Measurements from ENCODE around the gene ATL1. TPM values are rescaled to one million over a fixed set of nuclear protein-coding genes. Genes with fewer than 3 reads are reported as not detected.

The ATL1 gene
- total and polyA plus RNA-seq, 2 of the 13 experiments (the other 11 are each of a cell fraction or from before 2014, with no cell fraction given): 0.60 to 0.65 TPM

- POLR2A ChIA-PET: no interaction called here
- H3K9me3 ChIP-seq (ENCODE audit: low read length): no peaks in the 10 kb centered on the region
- CTCF ChIA-PET (ENCODE audit: low intra/inter-chr PET ratio, low total read pairs): no interaction called here
- TF ChIP-seq ZNF768 (CRISPR knock-in tag; IDR thresholded peaks at IDR 0.05): no peak
- no peak for TF ChIP-seq RORA (CRISPR knock-in tag; IDR thresholded peaks at IDR 0.05)
- TF ChIP-seq U2AF2 (IDR thresholded peaks at IDR 0.05; ENCODE audit: low read depth, low read length): no peak
- no peak for TF ChIP-seq ZNF484 (CRISPR knock-in tag; IDR thresholded peaks at IDR 0.05; ENCODE audit: borderline replicate concordance, low read depth)
- no peak for TF ChIP-seq ZSCAN21 (CRISPR knock-in tag; IDR thresholded peaks at IDR 0.05; ENCODE audit: borderline replicate concordance)
- no peak for TF ChIP-seq FOXJ3 (CRISPR knock-in tag; IDR thresholded peaks at IDR 0.05; ENCODE audit: borderline replicate concordance)
- no TSS peak for BruUV-seq (replicated peaks)
- no peak overlapping the region for H2AFZ ChIP-seq (ENCODE audit: low read length)
- no peaks in the 10 kb centered on the region; a peak in 1 of 5 replicates for H3K36me3 ChIP-seq (replicated peaks in 1 of 2; ENCODE audit: control insufficient read depth in 1 of 2, insufficient read depth in 2 of 2, low read length in 2 of 2)
- H3K4me2 ChIP-seq (ENCODE audit: low read depth, low read length): no peak overlapping the region
- DNase-seq (ENCODE audit: low spot score) (no peak), FAIRE-seq (no peak), ATAC-seq (no peak)
- in situ Hi-C loops (cut with HindIII; ENCODE audit: extremely low pct_ligation_motif_present, low pct_unique_long_range_greater_than_20kb) (no loop called here), intact Hi-C loops (cut with micrococcal nuclease; ENCODE audit: unreplicated experiment) (no loop called here)
- no peaks in the 10 kb centered on the region for H3K27me3 ChIP-seq (ENCODE audit: control insufficient read depth in 1 of 2, insufficient read depth in 2 of 2, low read length in 2 of 2)
- no peak overlapping the region for H3K27ac ChIP-seq (ENCODE audit: extremely low read length, insufficient read depth, low read length)
- 93% methylated on average over 2 of the region's 2 CpGs for WGBS (ENCODE audit: low lambda C conversion rate)
- H4K20me1 ChIP-seq (ENCODE audit: insufficient read depth, low read length): peaks cover 10% of the 10 kb centered on the region; the same call in 1 of the 2 replicates
- peaks cover 47% of the 10 kb centered on the region for H3K4me1 ChIP-seq (ENCODE audit: insufficient read depth, low read length)
- no peak overlapping the region for H3K9ac ChIP-seq (ENCODE audit: insufficient read depth, low read depth, low read length)
- H3K4me3 ChIP-seq (replicated peaks in 1 of 3; ENCODE audit: insufficient read depth in 1 of 3, low read depth in 2 of 3, low read length in 3 of 3): no peak overlapping the region
- peaks cover 92% of the 10 kb centered on the region for H3K79me2 ChIP-seq (ENCODE audit: insufficient read depth, low read length)
These were observed 35.9 kb upstream of the ATL1 start for GRCh38 chr14:50524060-50524459.

GRCh38 chr14:50524731-50525515, 35.0 kb upstream of the ATL1 start:
- no peak overlapping the region for H3K9ac ChIP-seq (ENCODE audit: insufficient read depth, low read depth, low read length)
- no peaks in the 10 kb centered on the region; a peak in 1 of 5 replicates for H3K36me3 ChIP-seq (replicated peaks in 1 of 2; ENCODE audit: control insufficient read depth in 1 of 2, insufficient read depth in 2 of 2, low read length in 2 of 2)
- DNase-seq (ENCODE audit: low spot score) (no peak), ATAC-seq (no peak), FAIRE-seq (no peak)
- in situ Hi-C loops (cut with HindIII; ENCODE audit: extremely low pct_ligation_motif_present, low pct_unique_long_range_greater_than_20kb): loop anchor here (5.0 to 25.0 kb wide), 2 partner anchors 203 to 663 kb away; partner anchors contain the start of gene NEMF
- BruUV-seq (replicated peaks): no TSS peak
- no peak overlapping the region for H3K4me2 ChIP-seq (ENCODE audit: low read depth, low read length)
- intact Hi-C loops (cut with micrococcal nuclease; ENCODE audit: unreplicated experiment): no loop called here
- no peaks in the 10 kb centered on the region for H3K9me3 ChIP-seq (ENCODE audit: low read length)
- H2AFZ ChIP-seq (ENCODE audit: low read length): no peak overlapping the region
- ChIA-PET CTCF (ENCODE audit: low intra/inter-chr PET ratio, low total read pairs) (no interaction called here), POLR2A (no interaction called here)
- peaks cover 56% of the 10 kb centered on the region for H3K4me1 ChIP-seq (ENCODE audit: insufficient read depth, low read length)
- H3K27ac ChIP-seq (ENCODE audit: extremely low read length, insufficient read depth, low read length): no peak overlapping the region
- H3K27me3 ChIP-seq (ENCODE audit: control insufficient read depth in 1 of 2, insufficient read depth in 2 of 2, low read length in 2 of 2): no peaks in the 10 kb centered on the region
- no peak overlapping the region for H3K4me3 ChIP-seq (replicated peaks in 1 of 3; ENCODE audit: insufficient read depth in 1 of 3, low read depth in 2 of 3, low read length in 3 of 3)
- peaks cover 96% of the 10 kb centered on the region for H3K79me2 ChIP-seq (ENCODE audit: insufficient read depth, low read length)
- WGBS (ENCODE audit: low lambda C conversion rate): 97% methylated on average over 6 of the region's 6 CpGs
- H4K20me1 ChIP-seq (ENCODE audit: insufficient read depth, low read length): peaks cover 14% of the 10 kb centered on the region; the same call in 1 of the 2 replicates
- TF ChIP-seq TFDP1 (CRISPR knock-in tag; IDR thresholded peaks at IDR 0.05; ENCODE audit: borderline replicate concordance): no peak
- no peak for TF ChIP-seq ARID5B (CRISPR knock-in tag; IDR thresholded peaks at IDR 0.05)
- no peak for TF ChIP-seq HOXA9 (CRISPR knock-in tag; IDR thresholded peaks at IDR 0.05; ENCODE audit: borderline replicate concordance)
- TF ChIP-seq ASH2L (IDR thresholded peaks at IDR 0.05; ENCODE audit: insufficient read length, low read depth, low read length): no peak

Data from HepG2 (cell line).